22Rv1 (cell line): Measurements from ENCODE around the gene PTCHD1.

ENCODE experiments used
- H3K27ac ChIP-seq: fragments of 450-650 bp; 2 replicates; pipeline ENCODE4 v1.5.1; 2017
- ZFX ChIP-seq: fragments of 450-650 bp; IDR thresholded peaks from 2 replicates; pipeline ENCODE4 v1.6.1; 2017; ENCODE audit warnings: antibody characterized with exemption, borderline replicate concordance
- TF ChIP-seq, protein P1 (sequence below): fragments of 450-650 bp; IDR thresholded peaks from 2 replicates; pipeline ENCODE4 v1.5.1; 2017; ENCODE audit warnings: mild to moderate bottlenecking

The PTCHD1 gene

DNA sequence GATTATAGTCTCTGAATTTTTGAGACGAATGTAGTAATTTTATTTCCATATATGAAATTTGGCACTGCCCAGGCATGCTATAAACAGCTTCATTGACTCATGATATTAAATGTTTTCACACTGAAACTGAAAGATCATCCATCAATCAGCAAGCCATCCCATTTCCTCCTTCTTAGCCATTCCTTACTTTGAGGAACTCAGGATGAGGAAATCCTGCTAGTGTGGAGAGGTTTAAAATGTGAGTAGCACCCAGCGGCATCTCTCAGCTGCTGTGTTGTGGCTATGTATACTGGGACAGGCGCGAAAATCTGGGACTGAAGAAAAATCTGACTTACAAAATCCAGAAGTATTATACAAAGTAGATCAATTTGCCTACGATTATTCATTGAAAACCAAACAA lies 52.1 kb downstream of the PTCHD1 start:
- no peak overlapping the region for H3K27ac ChIP-seq
- no peak for TF ChIP-seq ZFX
- TF ChIP-seq, protein P1, sequence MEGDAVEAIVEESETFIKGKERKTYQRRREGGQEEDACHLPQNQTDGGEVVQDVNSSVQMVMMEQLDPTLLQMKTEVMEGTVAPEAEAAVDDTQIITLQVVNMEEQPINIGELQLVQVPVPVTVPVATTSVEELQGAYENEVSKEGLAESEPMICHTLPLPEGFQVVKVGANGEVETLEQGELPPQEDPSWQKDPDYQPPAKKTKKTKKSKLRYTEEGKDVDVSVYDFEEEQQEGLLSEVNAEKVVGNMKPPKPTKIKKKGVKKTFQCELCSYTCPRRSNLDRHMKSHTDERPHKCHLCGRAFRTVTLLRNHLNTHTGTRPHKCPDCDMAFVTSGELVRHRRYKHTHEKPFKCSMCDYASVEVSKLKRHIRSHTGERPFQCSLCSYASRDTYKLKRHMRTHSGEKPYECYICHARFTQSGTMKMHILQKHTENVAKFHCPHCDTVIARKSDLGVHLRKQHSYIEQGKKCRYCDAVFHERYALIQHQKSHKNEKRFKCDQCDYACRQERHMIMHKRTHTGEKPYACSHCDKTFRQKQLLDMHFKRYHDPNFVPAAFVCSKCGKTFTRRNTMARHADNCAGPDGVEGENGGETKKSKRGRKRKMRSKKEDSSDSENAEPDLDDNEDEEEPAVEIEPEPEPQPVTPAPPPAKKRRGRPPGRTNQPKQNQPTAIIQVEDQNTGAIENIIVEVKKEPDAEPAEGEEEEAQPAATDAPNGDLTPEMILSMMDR = no peak

DNA sequence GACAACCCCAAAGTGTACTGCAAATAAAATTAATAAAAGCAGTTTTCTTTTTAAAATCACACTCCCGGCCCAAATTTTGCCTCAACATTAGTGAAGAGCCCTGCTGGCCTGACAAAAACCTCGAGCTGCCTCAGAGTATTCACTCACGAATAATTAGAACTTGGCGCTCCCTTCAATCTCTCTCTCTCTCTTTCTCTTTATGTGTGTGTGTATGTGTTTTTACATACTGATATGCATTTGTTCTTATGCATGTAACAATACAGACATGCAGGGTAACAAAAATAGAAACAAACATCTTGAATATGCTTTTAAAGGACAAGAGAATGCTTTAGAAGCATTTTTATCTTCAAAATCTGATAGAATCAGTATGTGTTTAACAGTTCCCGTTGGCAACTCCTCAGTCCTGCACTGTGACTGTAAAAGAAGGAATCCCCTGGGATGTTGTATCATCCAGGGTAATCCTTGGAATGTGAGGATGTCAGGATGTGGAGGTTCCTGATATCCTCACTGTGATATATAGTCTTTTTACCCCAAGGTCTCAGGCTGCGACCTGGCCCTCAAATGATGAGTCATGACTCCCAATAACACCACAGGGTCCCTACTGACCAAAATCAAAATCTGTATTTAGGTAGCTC lies 53.0 kb downstream of the PTCHD1 start:
- no peak overlapping the region for H3K27ac ChIP-seq
- TF ChIP-seq, protein P1 = no peak
- TF ChIP-seq ZFX = no peak

DNA sequence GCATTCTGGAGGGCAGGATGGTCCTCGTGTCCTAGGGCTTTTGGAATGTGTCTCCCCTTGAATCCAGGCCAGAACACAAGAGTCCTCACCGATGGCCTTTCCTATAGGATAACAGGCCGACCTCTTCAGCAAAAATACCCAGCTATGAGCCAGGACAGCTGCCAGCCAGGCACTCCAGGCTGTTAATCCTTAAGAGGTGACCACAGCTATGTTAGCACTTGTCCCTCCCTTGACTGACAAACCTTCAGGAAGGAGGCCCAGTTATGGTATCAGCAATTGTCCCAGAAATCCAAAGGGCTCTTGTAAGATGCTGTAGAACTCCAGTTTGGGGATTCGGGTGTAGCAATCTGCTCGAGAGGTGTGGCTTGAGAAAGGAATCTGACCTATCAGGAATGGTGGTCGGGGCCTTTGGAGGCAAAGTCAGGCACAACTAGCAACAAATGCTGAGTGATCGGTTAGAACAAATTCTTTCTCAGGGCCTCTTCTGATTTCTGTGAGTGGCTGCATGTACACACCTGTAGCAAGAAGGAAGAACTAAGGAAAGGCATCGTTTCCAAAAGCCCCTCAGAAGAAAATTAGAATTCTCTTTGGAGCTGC lies 54.6 kb downstream of the PTCHD1 start:
- H3K27ac ChIP-seq = no peak overlapping the region
- TF ChIP-seq, protein P1 = no peak
- TF ChIP-seq ZFX = no peak

DNA sequence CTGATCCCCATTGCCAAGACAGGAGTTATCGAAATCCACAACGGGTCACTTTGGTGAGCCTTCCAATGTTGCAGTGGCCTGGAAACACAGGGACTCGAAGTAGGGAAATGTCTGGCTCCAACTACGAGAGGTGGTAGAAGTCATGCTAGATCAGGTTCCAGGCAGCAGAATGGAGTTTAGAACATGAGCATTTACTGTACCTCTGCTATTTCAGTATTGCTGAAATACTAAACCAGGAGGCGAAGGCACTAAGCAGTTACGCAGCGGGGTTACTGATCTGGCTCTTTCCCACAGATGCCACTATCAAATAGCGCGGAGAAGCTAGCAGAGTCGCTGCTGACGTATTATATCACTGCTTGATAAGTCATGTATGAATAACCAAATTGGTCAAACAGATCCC lies 56.3 kb downstream of the PTCHD1 start:
- TF ChIP-seq, protein P1 = no peak
- TF ChIP-seq ZFX = no peak

DNA sequence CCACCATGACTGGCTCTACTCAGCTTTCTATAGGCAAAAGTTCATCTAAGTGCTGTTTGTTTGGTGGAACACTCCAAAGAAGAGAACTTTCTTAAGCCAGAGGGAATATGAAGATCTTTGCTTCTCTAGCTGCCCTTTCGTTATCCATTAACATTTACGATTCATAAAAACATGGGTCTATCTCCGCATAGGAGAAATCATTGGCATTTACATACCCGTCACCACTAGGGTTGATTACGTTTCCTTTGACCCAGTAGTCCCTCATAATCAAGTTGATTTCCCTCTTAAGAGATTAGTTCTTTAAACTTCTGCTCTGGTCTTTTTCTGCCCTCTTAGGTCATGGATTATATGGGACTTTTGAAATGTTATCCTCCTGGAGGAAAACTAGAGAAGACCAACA lies 57.5 kb downstream of the PTCHD1 start:
- TF ChIP-seq, protein P1 = no peak
- TF ChIP-seq ZFX = no peak
- no peak overlapping the region for H3K27ac ChIP-seq

More for the DNA sequence above, 56.3 kb downstream of the PTCHD1 start:
- no peak overlapping the region for H3K27ac ChIP-seq

DNA sequence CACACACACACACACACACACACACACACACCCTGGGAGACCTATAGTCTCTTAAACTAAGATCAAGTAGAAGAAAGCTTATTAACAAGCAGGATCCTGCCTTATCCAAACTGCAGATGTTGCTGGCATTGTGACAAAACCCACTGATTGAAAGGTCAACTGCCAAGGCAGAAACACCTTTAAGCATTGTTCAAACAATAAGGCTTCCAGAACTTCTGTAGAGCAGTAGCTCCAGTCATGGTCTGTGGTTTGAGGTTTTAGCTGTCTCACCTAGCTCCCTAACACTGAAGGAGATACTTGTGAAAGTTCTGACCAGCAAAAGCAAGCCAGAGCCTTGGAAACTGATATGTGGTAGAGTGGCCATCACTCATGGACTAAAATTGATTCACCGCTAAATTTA lies 59.8 kb downstream of the PTCHD1 start:
- TF ChIP-seq, protein P1 = no peak
- TF ChIP-seq ZFX = no peak
- H3K27ac ChIP-seq = no peak overlapping the region

DNA sequence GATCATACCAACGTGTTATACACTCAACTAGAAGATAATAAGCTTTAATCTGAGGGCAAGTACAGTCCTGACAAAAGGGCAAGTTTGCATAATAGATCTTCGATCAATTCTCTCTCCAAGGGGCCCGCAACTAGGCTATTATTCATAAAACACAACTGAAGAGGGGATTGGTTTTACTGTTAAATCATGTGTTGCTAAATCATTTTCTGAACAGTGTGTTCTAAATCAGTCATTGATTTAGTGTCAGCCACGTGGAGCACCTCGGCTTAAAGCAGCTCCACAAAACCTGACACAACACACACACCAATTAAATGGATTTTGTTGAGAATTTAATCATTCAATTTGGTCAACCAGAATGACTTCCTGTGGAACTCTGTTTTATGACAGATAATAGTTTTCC lies 61.6 kb downstream of the PTCHD1 start:
- TF ChIP-seq, protein P1 = no peak
- TF ChIP-seq ZFX = no peak
- H3K27ac ChIP-seq = no peak overlapping the region
